Measurements from ENCODE around the gene TDRD5. TPM values are rescaled to one million over a fixed set of nuclear protein-coding genes. Genes with fewer than 3 reads are reported as not detected.

Gene TDRD5
- total RNA-seq, 1 donor from 2014 or later, result 0.09 TPM

DNA sequence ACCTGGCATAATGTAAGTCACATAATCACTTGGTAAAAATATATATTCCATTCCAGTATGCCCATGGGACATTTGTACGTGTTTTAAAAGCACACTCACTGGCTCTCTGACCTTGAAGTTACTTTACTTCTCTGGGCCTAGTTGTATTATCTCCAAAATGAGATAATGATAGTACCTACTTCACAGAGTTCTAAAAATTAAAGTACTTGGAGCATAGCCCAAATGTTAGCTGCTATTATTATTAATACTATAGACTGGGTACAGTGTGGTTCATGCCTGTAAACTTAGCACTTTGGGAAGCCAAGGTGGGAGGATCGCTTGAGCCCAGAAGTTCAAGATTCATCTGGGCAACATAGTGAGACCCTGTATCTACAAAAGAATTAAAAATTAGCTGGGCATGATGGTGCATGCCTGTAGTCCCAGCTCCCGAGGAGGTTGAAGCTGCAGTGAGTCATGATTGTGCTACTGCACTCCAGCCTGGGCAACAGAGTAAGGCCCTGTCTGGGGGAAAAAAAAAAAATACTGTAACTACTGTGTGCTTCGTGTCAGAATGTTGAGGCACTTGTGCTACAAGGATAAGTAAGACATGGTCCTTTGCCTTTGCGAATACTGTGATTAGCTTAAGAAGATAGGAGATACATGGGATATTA, 45.7 kb downstream of the TDRD5 start:
- Histone ChIP-seq H2AFZ (replicated peaks) (no peak overlapping the region), H3K4me3 (no peak overlapping the region), H3K4me2 (no peak overlapping the region), H3K27me3 (no peaks in the 10 kb centered on the region), H3K9me3 (ENCODE audit: low read depth) (no peaks in the 10 kb centered on the region), H4K20me1 (ENCODE audit: low read depth) (no peaks in the 10 kb centered on the region), H3K4me1 (peaks cover 8% of the 10 kb centered on the region), H3K79me2 (ENCODE audit: low read depth) (no peaks in the 10 kb centered on the region), H3K27ac (no peak overlapping the region), H3K9ac (no peak overlapping the region), H3K36me3 (no peaks in the 10 kb centered on the region), H3F3A (ENCODE audit: low read depth) (no peaks in the 10 kb centered on the region)
- TF ChIP-seq, protein P1, sequence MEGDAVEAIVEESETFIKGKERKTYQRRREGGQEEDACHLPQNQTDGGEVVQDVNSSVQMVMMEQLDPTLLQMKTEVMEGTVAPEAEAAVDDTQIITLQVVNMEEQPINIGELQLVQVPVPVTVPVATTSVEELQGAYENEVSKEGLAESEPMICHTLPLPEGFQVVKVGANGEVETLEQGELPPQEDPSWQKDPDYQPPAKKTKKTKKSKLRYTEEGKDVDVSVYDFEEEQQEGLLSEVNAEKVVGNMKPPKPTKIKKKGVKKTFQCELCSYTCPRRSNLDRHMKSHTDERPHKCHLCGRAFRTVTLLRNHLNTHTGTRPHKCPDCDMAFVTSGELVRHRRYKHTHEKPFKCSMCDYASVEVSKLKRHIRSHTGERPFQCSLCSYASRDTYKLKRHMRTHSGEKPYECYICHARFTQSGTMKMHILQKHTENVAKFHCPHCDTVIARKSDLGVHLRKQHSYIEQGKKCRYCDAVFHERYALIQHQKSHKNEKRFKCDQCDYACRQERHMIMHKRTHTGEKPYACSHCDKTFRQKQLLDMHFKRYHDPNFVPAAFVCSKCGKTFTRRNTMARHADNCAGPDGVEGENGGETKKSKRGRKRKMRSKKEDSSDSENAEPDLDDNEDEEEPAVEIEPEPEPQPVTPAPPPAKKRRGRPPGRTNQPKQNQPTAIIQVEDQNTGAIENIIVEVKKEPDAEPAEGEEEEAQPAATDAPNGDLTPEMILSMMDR (IDR thresholded peaks at IDR 0.05), result no peak
- TF ChIP-seq EZH2 (IDR thresholded peaks at IDR 0.05), result no peak
- no peak for TF ChIP-seq EZH2phosphoT487 (IDR thresholded peaks at IDR 0.05)
- Mint-ChIP-seq H3K27ac (no peak overlapping the region), H3K27me3 (ENCODE audit: insufficient read depth, low read depth) (peaks cover 2% of the 10 kb centered on the region), H3K9me3 (no peaks in the 10 kb centered on the region), H3K4me1 (no peaks in the 10 kb centered on the region), H3K4me3 (no peak overlapping the region), H3K36me3 (no peaks in the 10 kb centered on the region)
- DNase-seq (ENCODE audit: low spot score), result no peak

DNA sequence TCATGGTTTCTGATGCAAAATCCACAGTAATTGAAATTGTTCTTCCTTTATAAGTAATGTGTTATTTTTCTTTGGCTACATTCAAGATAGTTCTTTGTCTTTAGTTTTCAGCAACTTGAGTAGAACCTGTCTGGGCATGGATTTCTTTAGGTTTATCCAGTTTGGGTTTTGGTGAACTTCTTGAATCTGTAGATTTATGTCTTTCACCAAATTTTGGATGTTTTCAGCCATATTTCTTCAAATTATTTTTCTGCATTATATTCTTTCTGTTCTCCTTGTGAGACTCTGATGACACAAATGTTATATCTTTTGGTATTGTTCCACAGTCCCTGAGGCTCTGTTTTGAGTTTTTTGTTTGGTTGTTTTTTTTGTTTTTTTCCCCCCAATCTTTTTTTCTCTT, 69.4 kb downstream of the TDRD5 start:
- no peaks in the 10 kb centered on the region for H3K79me2 ChIP-seq (ENCODE audit: low read depth)
- H4K20me1 ChIP-seq (ENCODE audit: low read depth), result no peaks in the 10 kb centered on the region
- Mint-ChIP-seq H3K9me3 (peaks cover 7% of the 10 kb centered on the region), H3K4me1 (no peaks in the 10 kb centered on the region), H3K27ac (no peak overlapping the region), H3K27me3 (ENCODE audit: insufficient read depth, low read depth) (no peaks in the 10 kb centered on the region), H3K4me3 (no peak overlapping the region), H3K36me3 (no peaks in the 10 kb centered on the region)
- H2AFZ ChIP-seq (replicated peaks), result no peak overlapping the region
- TF ChIP-seq EZH2 (IDR thresholded peaks at IDR 0.05) (no peak), EZH2phosphoT487 (IDR thresholded peaks at IDR 0.05) (no peak)
- TF ChIP-seq, protein P1 (IDR thresholded peaks at IDR 0.05), result no peak
- no peak overlapping the region for H3K4me3 ChIP-seq
- no peaks in the 10 kb centered on the region for H3K4me1 ChIP-seq
- H3K9me3 ChIP-seq (ENCODE audit: low read depth), result peaks cover 5% of the 10 kb centered on the region
- no peaks in the 10 kb centered on the region for H3F3A ChIP-seq (ENCODE audit: low read depth)
- no peaks in the 10 kb centered on the region for H3K36me3 ChIP-seq
- DNase-seq (ENCODE audit: low spot score), result no peak
- no peak overlapping the region for H3K27ac ChIP-seq
- H3K9ac ChIP-seq, result no peak overlapping the region
- no peak overlapping the region for H3K4me2 ChIP-seq
- no peaks in the 10 kb centered on the region for H3K27me3 ChIP-seq

DNA sequence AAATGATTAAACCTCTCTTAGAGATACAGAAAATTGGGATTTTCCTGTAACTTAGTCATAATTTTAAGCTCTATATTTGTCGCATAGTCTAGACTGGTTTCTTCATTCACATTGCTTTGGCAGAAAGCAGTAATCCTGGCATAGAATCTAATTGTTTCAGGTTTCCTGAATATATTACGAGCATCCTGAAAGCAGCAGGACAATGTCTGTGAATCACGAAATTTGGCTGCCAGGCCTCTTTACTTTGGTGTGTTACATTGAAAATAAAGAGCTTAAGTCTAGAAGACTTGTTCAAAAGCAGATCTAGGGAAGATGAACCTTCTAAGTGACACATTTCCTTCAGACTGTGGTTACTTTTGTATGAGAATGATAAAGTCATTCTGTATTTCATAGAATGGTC, 72.2 kb downstream of the TDRD5 start:
- H3K27me3 ChIP-seq, result no peaks in the 10 kb centered on the region
- H4K20me1 ChIP-seq (ENCODE audit: low read depth), result no peaks in the 10 kb centered on the region
- H3K9me3 Mint-ChIP-seq, result peaks cover 7% of the 10 kb centered on the region
- no peaks in the 10 kb centered on the region for H3K27me3 Mint-ChIP-seq (ENCODE audit: insufficient read depth, low read depth)
- no peaks in the 10 kb centered on the region for H3K36me3 ChIP-seq
- H3F3A ChIP-seq (ENCODE audit: low read depth), result no peaks in the 10 kb centered on the region
- H3K4me1 Mint-ChIP-seq, result no peaks in the 10 kb centered on the region
- H3K27ac Mint-ChIP-seq, result no peak overlapping the region
- no peak overlapping the region for H3K9ac ChIP-seq
- no peaks in the 10 kb centered on the region for H3K79me2 ChIP-seq (ENCODE audit: low read depth)
- no peaks in the 10 kb centered on the region for H3K36me3 Mint-ChIP-seq
- H3K9me3 ChIP-seq (ENCODE audit: low read depth), result peaks cover 5% of the 10 kb centered on the region
- no peaks in the 10 kb centered on the region for H3K4me1 ChIP-seq
- no peak overlapping the region for H3K4me3 Mint-ChIP-seq
- no peak overlapping the region for H3K4me2 ChIP-seq
- TF ChIP-seq, protein P1 (IDR thresholded peaks at IDR 0.05), result no peak
- TF ChIP-seq EZH2phosphoT487 (IDR thresholded peaks at IDR 0.05) (no peak), EZH2 (IDR thresholded peaks at IDR 0.05) (no peak)
- H2AFZ ChIP-seq (replicated peaks), result no peak overlapping the region
- no peak overlapping the region for H3K27ac ChIP-seq
- no peak for DNase-seq (ENCODE audit: low spot score)
- no peak overlapping the region for H3K4me3 ChIP-seq

All from neural progenitor cell (in vitro differentiated cells).